GM19438 (cell line): ENCODE data around the gene BSPRY.
A peak's percentile ranks its signal among the peaks of the same experiment; 100 is the strongest.
"Not testable (repeated sequence)": the region's sequence is repeated elsewhere in the genome, so short reads cannot be mapped to it uniquely, and the experiment has no call there.

Experiments used
- ATAC-seq: cut with Tn5 transposase; IDR thresholded peaks from one replicate; pipeline ENCODE4 v1.9.1; 2021; ENCODE audit warnings: low read depth; ENCODE audit not compliant: unreplicated experiment

Gene BSPRY

DNA sequence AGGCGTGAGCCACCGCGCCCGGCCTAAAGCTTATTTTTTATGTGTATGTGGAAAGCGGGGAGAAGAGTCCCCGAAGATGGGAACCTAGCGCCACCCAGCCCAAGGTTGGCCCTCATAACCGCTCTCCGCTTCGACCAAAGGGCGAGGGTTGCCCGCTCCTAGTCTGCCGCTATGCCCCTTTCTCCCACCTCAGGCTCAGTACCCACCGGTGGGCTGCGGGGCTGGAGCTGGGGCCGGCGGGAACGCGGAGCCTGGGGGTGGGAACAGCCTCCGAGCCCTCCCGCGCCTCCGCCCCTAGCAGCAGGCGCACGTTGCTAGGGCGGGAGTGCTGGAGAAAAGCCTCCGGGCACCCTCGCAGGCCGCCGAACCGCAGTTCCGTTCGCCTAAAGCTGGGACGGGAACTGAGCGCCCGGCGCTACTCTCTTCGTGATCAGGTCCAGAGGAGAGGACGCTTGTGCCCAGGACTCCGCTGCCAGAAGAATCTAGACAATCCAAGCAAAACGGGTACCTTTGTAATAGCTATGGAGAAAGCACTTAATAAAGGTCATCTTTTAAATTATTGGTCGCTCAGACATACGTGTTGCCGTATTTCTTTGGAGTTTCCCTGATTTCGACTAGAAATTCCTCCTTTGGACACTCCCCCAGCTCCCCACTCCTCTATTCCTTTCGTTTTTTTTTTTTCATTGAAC lies 9.2 kb upstream of the BSPRY start, which contains the start of gene WDR31:
WDR31 (minus strand) TSS at position 265 of the 689 bp plus-strand sequence. CDS start 8,253 bp downstream, outside the sequence.
- peak; percentile 98 for ATAC-seq

DNA sequence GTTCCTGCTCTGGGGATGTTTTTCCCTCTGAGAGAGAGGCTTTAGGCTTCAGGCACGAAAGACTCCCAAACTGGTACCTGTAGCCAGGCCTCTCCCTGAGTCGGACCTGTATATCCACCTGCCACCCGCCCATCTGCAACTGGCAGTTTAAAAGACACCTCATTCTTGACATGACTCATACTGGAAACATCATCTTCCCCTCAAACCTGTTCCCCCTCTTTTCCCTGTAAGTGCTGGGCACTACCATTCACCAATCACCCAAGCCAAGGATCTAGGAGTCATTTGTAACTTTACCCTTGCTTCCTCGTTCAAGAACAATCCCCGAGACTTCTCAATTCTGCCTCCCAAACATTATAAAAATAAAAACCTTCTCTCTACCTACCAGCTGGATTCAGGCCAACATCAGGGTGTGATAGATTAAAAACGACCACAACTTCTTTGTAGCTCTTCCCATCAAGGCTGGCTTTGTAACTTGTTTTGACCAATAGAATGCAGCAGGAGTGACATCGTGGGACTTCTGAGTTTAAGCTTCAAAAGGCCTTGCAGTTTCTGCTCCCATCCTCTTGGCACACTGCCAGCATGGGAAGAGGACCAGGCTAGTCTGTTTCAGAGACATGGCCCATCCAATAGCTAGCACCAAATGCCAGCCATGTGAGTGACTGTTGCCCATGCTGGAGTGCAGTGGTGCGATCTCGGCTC lies 7.5 kb upstream of the BSPRY start:
- ATAC-seq, result no peak

DNA sequence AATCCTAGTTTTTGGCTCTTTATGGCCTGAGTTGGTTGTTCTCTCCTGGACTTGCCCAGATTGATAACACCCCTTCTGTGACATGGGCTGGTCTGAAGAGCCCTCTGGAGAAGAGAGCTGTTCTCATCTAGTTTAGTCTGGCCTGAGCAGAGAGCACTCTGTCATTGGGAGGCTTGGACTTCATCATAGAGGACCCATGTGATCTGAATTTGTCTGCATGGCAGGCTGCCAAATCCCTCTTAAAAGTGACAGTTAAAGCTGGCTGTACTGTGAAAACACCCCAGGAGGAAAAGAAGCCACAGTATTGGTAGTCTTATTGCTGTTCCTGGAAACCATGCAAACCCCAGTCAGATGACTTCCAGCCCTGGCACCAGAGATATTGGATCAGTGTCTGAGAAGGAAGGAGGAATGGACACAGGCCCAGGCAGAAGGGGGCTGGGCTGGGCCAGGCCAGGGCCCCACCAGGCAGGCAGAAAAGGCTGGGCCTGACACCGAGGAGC lies 5.6 kb upstream of the BSPRY start:
- no peak for ATAC-seq

DNA sequence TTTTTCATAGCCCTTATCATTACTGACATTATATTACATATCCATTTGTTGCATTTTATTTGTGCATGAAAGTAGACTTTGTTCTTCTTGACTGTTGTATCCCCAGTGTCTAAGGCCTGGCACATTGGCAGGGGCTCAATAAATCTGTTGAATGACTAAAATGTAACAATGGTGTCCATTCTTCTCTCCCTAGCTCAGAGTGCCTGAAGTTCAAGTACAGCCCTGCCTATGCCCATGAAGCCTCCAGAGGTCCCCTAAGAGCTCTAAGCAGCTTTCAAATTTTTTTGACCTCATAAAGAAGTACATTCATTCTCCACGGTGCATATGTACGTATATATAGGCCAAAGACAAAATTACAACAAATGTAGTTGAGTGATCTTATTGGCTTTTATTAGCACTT lies 4.2 kb upstream of the BSPRY start:
- no peak for ATAC-seq

DNA sequence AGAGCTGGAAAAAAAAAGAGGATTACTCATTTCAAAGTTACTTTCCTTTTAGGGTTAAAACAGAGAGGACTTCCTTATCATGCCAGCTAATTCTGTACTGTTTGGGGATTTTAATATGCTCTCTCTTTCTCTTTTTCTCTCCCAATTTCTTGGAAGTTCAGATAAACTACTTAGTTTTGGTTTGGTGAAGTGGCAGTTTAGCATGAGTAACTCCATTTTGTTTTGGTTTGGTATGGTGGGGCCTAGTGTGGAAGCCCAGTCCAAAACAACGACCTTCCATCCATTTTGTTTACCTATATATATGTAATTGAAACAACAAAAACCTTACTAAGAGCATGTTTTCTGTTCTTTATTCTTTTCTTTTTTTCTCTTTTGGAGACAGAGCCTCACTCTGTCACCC lies 3.7 kb upstream of the BSPRY start:
- ATAC-seq, result no peak

DNA sequence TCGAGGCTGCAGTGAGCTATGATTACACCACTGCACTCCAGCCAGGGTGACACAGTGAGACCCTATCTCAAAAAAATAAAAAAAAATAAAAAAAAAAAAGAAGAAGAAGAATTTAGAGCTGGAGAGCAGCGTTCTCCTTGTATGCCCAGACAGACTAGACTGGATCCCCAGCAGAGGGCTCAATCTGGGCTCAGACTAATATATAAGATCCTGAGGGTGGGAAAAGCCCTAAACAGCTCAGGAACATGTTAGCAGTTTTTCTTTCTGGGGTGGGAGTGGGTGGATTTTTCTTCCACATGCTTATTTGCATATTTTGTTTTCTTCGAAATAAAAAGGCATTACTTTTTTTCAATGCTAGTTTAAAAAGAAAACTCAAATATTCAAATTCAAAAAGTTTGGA lies 904 bp upstream of the BSPRY start:
- ATAC-seq, result no peak

DNA sequence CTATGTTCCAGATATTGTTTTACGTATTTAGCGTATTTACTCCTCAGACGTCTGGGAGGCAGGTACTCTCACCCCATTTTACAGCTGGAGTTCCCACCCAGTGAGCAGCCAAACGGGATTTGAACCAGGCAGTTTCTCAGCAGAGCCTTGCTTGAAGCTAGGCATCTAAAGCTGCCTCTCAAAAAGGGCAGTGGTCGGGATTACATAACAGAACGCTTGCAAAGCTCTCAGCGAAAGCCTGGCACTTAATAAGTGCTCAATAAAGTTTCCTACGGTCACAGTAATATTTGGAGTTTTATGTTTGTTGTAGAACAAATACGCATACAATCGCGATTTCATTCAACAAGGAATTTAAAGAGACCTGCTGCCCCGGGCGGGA lies 286 bp upstream of the BSPRY start:
- no peak for ATAC-seq

DNA sequence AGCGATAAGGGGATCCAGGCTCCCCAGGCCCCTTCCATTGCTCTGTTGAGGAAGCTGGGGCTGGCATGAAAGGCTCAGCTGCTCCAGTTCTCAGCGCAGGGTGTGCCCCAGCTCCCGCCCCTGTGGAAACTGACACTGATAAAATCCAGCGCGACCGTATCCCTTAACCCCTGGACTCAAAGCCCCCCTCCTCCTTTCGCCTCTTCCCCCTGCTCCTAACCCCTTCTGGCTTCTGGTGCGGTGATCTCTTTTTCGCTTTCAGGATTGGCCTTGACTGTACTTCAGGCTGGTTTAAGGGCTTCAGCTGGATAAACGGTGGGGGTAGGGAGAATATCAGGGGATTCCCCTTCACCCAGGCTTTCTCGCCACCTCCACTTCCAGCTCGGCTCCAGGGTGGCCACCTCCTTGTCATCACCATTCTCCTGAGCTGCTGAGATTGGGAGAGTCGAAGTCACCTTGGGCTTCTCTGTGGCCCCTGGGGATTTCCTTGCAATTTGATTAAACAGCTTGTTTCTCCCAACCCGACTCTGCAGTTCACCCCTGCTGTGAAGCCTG lies 843 bp downstream of the BSPRY start:
- no peak for ATAC-seq

DNA sequence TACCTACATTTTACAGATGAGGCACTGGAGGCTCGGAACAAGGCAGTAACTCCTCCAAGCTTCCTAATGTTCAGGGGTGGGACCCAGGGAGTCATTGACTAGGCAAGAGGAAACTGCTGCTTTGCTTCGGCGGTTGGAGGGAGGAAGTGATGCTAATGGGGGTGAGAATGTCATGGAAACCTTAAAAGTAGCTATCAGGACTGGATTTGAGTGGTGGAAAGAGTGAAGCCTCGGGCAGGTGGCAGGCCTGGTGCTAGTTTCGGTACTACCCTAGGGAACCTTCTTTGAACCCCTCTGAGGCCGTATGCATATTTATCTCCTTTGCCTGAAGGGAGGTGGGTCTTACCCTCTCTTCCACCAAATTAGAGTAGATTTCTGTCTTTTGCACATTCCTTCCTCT lies 1.6 kb downstream of the BSPRY start:
- peak; percentile 44 for ATAC-seq

DNA sequence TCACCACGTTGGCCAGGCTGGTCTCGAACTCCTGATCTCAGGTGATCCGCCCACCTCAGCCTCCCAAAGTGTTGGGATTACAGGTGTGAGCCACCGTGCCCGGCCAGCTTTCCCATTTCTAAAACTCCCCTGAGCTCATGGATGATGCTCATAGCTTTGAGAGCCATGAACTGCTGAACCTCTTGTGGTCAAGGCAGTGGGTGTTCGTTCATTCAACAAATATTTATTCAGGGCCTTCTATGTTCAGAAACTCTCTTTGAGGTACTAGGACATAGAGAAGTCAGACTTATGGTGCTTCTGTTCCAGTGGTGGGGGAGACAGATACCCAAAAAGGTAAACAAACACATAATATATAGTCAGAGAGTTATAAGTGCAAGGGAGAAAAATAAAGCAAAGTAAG lies 2.7 kb downstream of the BSPRY start:
- no peak for ATAC-seq

DNA sequence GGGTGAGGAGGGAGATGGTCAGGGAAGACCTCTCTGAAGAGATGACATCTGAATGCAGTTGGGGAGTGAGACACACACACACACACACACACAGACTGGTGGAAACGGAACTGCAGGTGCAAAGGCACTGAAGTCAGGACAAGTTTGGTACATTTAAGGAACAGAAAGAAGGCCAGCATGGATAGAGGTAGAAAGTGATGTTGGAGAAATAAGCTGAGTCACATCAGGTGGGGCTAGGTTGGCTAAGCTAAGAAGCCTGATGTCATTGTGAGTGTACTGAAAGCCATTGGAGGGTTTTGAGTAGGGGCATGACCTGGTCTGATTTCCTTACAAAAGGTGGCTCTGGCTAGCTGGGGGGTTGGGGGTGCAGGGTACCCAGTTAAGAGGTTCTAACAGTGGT lies 3.1 kb downstream of the BSPRY start:
- ATAC-seq, result no peak

DNA sequence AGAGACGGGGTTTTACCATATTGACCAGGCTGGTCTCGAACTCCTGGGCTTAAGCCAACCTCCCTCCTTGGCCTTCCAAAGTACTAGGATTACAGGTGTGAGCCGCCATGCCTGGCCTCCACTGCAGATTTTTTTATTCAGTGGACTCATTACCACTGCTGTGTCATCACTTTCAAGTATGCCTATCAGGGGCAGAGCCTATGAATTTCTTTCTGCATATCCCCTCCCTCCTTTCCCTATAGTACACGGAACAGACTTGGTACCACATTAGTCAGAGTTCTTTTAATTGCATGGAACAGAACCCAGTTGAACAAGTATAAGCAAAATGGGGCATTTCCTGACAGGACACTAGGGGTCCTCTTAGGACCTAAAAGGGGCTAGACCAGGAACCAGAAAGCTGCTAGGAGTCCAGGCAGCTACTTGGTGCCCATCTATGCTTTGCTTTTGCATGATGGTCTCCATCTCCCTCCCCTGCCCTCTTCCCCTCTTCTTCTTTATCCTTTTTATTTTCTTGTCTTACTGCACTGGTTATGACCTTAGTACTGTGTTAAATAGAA lies 5.8 kb downstream of the BSPRY start:
- ATAC-seq, result no peak

DNA sequence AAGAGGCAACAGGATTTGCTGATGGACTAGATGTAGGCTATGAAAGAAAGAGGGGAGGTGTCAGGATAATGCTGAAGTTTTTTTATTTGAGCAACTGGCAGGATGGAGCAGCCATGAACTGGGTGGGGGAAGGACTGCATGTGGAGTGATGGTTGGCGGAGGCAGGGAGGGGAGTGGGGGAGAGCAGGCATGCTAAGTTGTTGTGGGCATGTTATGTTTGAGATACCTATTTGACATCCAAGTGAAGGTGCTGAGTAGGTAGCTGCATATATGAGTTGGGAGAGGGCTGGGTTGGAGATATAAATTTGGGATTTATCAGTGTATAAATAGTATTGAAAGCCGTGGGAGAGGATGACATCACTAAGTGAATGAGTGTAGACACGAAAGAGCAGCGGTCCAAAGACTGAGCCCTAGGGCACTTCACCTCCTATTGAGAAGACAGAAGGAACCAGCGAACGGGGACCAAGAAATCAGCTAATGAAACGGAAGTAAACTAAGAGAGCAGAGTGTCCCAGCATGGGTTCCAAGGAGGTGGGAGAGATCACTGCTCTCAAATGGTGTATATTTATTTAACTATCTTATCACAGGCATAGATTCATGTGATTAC lies 7.4 kb downstream of the BSPRY start:
- no peak for ATAC-seq

DNA sequence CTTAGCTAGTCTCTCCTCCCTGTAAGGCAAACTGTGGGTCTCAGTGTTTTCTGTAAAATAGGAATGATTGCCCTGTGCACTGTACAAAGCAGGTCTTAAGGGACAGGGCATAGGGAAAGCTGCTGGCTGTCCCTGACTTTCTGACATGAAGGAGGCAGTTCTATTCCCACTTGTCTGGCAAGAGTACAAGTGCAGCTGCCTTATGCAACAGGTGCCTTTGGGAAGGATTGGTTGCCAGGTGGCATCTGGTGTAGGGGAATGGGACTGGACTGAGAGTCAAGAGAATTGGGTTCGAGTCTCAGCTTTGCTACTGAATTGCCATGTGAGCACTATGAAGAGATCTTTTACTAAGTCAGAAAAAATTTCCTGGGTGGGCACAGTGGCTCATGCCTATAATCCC lies 10.0 kb downstream of the BSPRY start:
- ATAC-seq, result no peak

DNA sequence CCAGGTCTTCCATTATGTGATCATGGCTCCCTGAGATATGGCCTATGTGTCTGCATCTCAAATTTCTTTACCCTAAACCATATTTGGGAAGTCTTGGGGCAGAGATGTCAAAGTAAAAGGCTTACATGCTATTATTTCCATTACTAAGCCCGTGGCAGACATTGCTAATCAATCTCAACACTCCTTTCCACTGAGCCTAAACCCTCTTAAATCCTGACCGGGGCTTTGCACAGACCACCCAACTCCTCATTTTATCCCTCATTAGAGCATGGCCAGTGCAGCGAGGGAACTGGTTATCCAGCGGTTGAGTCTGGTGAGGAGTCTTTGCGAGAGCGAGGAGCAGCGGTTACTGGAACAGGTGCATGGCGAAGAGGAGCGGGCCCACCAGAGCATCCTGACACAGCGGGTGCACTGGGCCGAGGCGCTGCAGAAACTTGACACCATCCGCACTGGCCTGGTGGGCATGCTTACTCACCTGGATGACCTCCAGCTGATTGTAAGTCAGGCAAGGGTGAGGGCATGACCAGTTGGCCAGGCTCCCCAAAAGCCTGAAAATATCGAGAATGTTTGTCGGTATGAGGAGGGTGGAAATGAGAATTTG lies 11.0 kb downstream of the BSPRY start:
- ATAC-seq, result no peak

DNA sequence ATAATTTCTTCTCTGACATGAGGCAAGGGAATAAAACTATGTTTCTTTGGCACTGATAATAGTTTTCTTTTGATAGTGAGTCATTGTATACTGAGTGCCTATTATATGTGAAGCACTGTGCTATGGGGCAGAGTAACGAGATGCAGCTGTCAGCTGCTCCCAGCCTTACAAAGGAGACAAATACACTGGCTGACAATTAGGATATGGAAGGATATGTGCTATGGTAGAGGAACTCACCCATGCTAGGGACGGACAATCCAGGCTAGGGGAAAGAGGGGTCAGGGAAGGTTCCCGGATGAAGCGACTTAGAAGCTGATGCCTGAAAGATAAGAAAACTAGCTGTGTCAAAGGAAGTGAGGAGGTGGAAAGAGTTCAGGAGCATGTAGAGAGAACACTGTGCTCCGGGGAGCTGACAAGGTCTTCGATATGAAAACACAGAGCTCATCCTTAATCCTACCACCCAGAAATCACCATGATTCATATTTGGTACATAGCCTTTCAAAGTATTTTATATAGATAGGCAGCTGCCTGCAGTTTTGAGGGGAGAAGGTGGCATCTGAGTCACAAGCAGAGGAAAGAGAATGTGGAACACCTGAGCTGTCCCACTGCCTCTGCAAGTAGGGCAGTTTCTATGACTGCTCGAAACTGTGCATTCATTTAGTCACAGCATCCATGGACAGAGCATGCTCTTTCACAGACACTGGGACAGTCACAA lies 12.1 kb downstream of the BSPRY start:
- no peak for ATAC-seq

DNA sequence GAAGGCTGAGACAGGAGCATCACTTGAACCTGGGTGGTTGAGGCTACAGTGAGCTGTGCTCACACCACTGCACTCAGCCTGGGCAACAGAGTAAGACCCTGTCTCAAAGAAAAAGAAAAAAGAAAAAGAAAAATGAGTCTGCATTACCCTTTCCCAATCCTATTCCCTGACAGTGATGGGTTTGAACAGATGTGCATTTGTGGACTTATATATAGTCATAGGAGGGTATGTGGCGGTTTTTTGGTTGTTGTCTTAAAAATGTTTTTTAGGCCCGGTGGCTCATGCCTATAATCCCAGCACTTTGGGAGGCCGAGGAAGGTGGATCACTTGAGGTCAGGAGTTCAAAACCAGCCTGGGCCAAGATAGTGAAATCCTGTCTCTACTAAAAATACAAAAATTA lies 14.0 kb downstream of the BSPRY start:
- ATAC-seq, result no peak

DNA sequence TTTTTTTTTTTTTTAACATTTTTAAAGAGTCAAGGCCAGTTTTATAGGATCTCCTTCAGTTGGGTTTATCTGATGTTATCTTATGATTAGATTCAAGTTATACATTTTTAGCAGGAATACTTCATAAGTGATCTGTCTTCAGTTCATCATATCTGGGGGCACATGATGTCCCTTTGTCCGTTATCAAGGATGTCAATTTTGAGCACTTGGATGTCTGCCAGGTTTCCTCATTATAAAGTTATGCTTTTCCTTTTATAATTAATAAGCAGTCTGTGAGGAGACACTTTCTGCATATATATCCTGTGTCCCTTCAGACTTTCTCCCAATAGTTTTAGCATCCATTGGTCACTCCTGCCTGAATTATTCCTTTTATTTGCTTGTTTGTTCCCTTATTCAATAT lies 15.6 kb downstream of the BSPRY start:
- ATAC-seq, result no peak

DNA sequence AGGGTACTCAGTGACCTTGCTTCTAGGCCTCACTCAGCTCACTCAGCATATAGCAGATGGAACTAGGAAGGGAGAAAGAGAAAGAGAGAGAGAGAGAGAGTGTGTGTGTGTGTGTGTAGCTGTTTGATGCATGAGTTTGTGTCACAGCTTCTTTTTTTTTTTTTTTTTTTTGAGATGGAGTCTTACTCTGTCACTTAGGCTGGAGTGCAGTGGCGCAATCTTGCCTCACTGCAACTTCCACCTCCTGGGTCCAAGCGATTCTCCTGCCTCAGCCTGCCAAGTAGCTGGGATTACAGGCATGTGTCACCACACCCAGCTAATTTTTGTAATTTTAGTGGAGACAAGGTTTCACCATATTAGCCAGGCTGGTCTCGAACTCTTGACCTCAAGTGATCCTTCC lies 16.3 kb downstream of the BSPRY start:
- not testable (repeated sequence) for ATAC-seq

DNA sequence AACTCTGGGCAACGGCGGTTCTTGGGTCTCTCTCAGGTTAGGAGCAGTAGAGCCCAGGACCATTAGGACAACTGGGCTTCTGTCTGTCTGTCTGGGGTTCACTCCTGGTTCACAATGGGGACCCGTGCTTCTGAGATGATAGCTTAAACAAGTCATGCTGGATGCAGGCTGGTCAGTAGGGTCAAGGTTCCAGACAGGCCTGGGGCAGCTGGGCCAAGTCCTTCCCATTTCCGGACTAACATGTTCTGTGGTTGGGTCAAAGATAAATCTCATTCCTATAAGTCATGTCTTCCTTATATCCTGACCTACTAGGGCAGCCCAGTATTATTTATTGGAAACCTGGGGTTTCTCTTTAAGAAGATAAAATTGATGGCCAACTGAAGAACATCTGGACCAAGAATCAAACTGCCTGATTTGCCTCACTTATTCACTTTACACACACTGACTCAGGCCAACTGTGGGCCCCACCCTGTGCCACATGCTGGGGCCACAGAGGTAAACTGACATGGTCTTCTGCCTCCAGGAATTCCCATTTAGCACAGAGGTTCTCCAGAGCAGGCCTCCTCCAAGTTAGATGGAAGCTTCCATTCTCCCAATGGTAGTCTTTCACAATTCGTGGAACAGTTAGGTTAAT lies 19.1 kb downstream of the BSPRY start:
- no peak for ATAC-seq
